PFSK-1 (cell line): ENCODE measurements around the gene CACNA1B.

Experiments used
- FOXP2 ChIP-seq: optimal IDR thresholded peaks from 2 replicates; pipeline ENCODE3; 2011; ENCODE audit warnings: borderline replicate concordance, control low read depth, inconsistent platforms; ENCODE audit not compliant: insufficient read depth; ENCODE audit errors: extremely low read length, extremely low read depth
- POLR2AphosphoS5 ChIP-seq: IDR thresholded peaks from 2 replicates; pipeline ENCODE4 v1.6.1; 2012; ENCODE audit warnings: low read depth, mild to moderate bottlenecking, control low read depth, low read length, moderate library complexity
- SIN3A ChIP-seq: IDR thresholded peaks from 2 replicates; pipeline ENCODE4 v1.6.1; 2012; ENCODE audit warnings: mild to moderate bottlenecking, low read length, moderate library complexity, borderline replicate concordance; ENCODE audit not compliant: insufficient read depth
- TAF1 ChIP-seq: IDR thresholded peaks from 2 replicates; pipeline ENCODE4 v1.6.1; 2012; ENCODE audit warnings: low read length, control low read depth, borderline replicate concordance; ENCODE audit not compliant: insufficient read depth
- TF ChIP-seq, protein P1 (sequence below), 2 experiments: IDR thresholded peaks; 2 replicates each; pipeline versions ENCODE4 v1.6.1 to v1.8.0; 2011 to 2012; ENCODE audit warnings: low read depth in 2 of 2, low read length in 2 of 2, control low read depth in 1 of 2, inconsistent platforms in 1 of 2, mild to moderate bottlenecking in 1 of 2, moderate library complexity in 1 of 2; ENCODE audit not compliant: insufficient read depth in 1 of 2

DNA sequence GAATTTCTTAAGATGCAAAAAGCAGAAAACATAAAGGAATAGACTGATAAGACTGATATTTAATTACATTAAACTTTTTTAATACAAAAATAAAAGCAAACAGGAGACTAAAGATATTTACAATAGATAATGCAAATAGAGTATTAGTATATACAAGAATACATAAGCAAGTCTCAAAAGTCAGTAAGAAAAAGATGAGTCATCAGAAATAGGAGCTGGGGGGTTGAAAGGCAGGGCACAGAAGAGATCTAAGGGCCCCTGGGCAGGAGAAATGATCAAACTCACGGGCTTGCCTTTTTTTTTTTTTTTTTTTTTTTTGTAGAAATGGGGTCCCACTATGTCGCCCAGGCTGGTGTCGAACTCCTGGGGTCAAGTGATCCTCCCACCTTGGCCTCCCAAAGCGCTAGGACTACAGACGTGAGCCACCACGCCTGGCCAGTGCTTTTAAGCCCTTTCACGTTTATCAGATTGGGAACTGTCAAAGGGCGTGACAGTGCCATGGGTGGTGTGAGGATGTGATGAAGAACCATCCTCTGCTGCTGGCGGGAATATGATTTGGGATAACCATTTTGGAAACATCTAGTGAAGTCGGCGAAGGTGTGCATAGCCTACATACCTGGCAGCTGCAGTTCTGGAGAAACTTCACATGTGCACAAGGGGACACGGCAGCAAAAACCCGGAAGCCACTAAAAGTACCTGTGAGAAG lies 126.1 kb downstream of the CACNA1B start:
- TF ChIP-seq, protein P1, sequence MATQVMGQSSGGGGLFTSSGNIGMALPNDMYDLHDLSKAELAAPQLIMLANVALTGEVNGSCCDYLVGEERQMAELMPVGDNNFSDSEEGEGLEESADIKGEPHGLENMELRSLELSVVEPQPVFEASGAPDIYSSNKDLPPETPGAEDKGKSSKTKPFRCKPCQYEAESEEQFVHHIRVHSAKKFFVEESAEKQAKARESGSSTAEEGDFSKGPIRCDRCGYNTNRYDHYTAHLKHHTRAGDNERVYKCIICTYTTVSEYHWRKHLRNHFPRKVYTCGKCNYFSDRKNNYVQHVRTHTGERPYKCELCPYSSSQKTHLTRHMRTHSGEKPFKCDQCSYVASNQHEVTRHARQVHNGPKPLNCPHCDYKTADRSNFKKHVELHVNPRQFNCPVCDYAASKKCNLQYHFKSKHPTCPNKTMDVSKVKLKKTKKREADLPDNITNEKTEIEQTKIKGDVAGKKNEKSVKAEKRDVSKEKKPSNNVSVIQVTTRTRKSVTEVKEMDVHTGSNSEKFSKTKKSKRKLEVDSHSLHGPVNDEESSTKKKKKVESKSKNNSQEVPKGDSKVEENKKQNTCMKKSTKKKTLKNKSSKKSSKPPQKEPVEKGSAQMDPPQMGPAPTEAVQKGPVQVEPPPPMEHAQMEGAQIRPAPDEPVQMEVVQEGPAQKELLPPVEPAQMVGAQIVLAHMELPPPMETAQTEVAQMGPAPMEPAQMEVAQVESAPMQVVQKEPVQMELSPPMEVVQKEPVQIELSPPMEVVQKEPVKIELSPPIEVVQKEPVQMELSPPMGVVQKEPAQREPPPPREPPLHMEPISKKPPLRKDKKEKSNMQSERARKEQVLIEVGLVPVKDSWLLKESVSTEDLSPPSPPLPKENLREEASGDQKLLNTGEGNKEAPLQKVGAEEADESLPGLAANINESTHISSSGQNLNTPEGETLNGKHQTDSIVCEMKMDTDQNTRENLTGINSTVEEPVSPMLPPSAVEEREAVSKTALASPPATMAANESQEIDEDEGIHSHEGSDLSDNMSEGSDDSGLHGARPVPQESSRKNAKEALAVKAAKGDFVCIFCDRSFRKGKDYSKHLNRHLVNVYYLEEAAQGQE (IDR thresholded peaks at IDR 0.05; ENCODE audit: insufficient read depth in 1 of 2, low read depth in 2 of 2, low read length in 2 of 2) = no peak
- TF ChIP-seq POLR2AphosphoS5 = no peak
- TF ChIP-seq TAF1 = no peak
- no peak for TF ChIP-seq FOXP2
- TF ChIP-seq SIN3A = no peak
